ENCODE results near the gene MBD5.

Gene MBD5

GRCh38 chr2:148221166-148221565 is 200.3 kb downstream of the MBD5 start:
- no peak for DNase-seq (ENCODE audit: low spot score)

GRCh38 chr2:148221926-148222325 is 201.0 kb downstream of the MBD5 start:
- no peak for DNase-seq (ENCODE audit: low spot score)

- DNase-seq (ENCODE audit: low spot score): no peak
Observed at GRCh38 chr2:148231858-148232257, 211.0 kb downstream of the MBD5 start.

GRCh38 chr2:148234143-148234542 is 213.3 kb downstream of the MBD5 start:
- DNase-seq (ENCODE audit: low spot score): no peak

DNA sequence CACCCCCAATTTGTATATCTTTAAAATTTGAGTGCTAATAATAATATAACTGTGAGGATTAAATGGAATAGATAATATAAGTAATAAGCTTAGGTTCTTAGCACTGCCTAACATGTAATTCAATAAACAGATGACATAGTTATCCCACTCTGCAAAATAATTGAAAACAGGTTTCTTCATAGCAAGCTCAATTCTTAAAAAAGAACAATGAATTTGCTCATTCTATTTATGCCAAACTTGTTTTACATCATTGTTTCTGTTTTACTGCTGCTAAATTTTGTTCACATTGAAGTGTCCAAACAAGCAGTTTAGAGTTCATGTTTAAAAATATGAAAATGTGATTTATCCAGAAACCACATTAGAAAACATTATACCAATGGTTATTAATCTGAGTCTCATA is 217.0 kb downstream of the MBD5 start:
- DNase-seq (ENCODE audit: low spot score): no peak

- DNase-seq (ENCODE audit: low spot score): no peak
Observed at GRCh38 chr2:148238561-148238960, 217.7 kb downstream of the MBD5 start.

GRCh38 chr2:148240838-148241237 is 219.9 kb downstream of the MBD5 start:
- no peak for DNase-seq (ENCODE audit: low spot score)

- no peak for DNase-seq (ENCODE audit: low spot score)
Observed at GRCh38 chr2:148244593-148245292, 223.9 kb downstream of the MBD5 start.

DNA sequence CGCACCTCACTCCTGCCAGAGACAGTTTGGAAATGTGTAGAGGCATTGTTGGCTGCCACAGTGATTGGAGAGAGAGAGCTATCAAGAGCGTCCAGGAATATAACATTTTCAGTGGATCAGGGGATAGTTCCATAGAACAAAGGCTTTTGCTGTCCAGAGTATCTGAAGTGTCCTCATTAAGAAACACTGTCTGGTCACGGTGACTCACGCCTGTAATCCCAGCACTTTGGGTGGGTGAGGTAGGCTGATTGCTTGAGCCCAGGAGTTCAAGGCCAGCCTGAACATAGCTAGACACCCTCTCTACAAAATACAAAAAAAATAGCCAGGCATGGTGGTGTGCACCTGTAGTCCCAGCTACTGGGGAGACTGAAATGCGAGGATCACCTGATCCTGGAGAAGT is 231.1 kb downstream of the MBD5 start:
- DNase-seq (ENCODE audit: low spot score): no peak

- DNase-seq (ENCODE audit: low spot score): no peak
Observed at GRCh38 chr2:148252646-148253045, 231.8 kb downstream of the MBD5 start.

- DNase-seq (ENCODE audit: low spot score): no peak
Observed at GRCh38 chr2:148253685-148254084, 232.8 kb downstream of the MBD5 start.

- no peak for DNase-seq (ENCODE audit: low spot score)
Observed at GRCh38 chr2:148255929-148256328, 235.0 kb downstream of the MBD5 start.

- DNase-seq (ENCODE audit: low spot score): no peak
Observed at GRCh38 chr2:148257276-148257675, 236.4 kb downstream of the MBD5 start.

- no peak for DNase-seq (ENCODE audit: low spot score)
Observed at GRCh38 chr2:148258124-148258523, 237.2 kb downstream of the MBD5 start.

DNA sequence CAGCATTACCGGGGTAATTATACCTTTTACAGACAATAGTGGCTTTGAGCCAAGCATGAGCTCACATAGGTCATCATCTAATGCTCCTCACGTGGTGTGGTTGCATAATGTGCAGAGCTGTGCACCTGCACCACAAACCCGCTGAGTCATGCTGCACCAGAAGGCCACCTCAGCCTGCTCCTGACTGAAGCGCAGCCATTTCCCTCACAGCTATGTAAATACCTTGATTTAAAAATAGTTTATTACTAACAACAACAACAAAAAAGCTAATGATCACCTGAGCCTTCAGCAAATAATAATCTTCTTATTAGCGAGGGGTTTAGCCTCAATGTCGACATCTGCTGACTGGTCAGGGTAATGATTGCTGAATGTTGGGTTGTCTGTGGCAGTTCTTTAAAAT is 238.8 kb downstream of the MBD5 start:
- DNase-seq (ENCODE audit: low spot score): no peak

DNA sequence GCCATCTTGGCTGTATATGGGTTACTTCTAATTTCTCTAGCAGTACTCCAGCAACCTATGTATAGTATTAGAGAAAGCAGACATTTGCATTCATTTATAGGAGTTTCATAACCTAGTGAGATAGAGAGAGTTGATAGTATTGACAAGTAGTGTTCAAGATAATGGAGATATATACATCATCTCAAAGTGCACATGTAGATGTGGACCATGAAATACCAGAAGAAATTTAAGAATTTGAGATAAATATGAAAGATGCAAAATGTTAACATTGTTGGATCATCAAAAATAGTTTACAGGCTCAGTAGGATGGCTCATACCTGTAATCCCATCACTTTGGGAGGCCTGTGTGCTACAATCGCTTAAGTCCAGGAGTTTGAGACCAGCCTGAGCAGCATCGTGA is 243.0 kb downstream of the MBD5 start:
- DNase-seq (ENCODE audit: low spot score): no peak

GRCh38 chr2:148273158-148273691 is 252.3 kb downstream of the MBD5 start:
- no peak for DNase-seq (ENCODE audit: low spot score)

DNA sequence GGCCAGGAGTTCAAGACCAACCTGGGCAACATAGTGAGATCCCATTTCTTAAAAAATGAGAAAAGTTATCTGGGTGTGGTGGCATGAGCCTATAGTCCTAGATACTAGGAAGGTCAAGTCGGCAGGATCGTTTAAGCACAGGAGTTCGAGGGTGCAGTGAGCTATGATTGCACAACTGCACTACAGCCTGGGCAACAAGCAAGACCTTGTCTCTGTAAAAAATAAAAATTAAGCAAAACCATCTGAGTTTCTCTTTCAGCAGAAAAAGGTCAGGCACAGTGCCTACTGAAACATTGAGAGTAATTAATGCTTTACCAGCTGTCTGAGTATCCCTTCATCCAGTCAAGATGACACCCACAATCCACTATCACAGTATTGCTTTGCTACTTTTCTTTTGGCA is 258.3 kb downstream of the MBD5 start:
- no peak for DNase-seq (ENCODE audit: low spot score)

DNA sequence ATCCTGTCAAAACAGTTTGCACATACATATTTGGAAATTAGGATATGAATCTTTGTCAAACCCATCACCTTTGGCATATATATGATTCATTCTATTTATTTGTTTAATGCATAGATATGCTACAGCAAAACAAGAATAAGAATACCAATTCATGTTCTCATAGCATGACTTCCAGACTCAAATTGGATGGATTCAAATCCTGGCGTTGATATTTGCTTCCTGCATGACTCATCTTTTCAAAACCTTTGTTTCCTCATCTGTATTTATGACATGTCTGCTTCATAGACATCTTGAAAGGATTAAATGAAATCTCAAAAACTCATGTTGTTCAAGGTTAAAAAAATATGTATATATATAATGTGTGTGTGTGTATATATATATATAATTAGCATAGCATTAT is 261.3 kb downstream of the MBD5 start:
- DNase-seq (ENCODE audit: low spot score): no peak

DNA sequence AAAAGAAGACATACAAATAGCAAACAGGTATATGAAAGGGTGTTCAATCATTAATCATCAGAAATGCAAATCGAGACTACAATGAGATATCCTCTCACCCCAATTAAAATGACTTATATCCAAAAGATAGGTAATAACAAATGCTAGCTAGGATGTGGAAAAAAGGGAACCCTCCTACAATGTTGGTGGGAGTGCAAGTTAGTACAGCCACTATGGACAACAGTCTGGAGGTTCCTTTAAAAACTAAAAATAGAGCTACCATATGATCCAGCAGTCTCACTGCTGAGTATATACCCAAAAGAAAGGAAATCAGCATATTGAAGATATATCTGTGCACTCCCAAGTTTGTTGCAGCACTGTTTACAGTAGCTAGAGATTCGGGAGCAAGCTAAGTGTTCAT is 271.5 kb downstream of the MBD5 start:
- DNase-seq (ENCODE audit: low spot score): no peak

DNA sequence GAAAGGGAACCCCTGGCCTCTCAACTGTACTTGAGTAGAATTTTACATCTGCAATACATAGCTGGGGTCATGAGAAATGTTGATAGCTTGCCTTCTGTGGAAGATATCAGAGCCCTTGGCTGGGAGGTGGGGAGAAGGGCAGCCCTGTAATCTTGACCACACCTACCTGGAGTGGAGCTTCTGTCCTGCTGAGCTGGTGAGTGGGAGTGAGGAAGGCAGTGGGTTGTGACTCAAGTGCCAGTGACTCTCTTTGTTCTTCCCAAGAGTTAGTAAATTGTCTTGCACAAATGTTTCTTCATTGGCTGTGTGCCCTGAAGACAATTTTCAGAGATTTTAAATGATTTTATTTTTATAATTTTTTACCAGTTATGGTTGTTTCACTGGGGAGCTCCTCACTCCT is 277.3 kb downstream of the MBD5 start:
- DNase-seq (ENCODE audit: low spot score): no peak

GRCh38 chr2:148299616-148300015 is 278.7 kb downstream of the MBD5 start:
- DNase-seq (ENCODE audit: low spot score): no peak

DNA sequence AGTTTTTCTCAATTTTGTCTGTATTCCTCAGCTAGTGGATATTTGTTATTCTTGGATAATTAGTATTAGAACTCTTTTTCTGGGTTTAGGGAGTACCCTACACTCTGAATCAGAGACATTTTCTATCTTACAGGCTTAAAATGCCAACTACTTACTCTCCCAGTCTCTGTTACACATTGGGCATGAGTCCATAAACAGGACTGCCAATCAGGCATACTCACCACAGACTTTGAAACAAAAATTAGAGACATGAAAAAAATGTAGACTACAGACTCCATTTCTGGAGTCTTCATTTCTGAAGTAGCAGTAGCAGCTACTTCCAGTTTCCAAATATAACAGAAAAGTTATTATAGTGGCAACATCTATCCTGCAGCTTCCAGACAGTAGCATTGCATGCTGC is 279.7 kb downstream of the MBD5 start:
- no peak for DNase-seq (ENCODE audit: low spot score)

GRCh38 chr2:148301362-148301761 is 280.5 kb downstream of the MBD5 start:
- no peak for DNase-seq (ENCODE audit: low spot score)
